Measurements from ENCODE around the gene TFPT. TPM values are rescaled to one million over a fixed set of nuclear protein-coding genes. Genes with fewer than 3 reads are reported as not detected.

Gene TFPT
- total RNA-seq, 1 experiment from 2014 or later = 34.2 TPM

- no peak overlapping the region for H3K27ac Mint-ChIP-seq (ENCODE audit: unreplicated experiment)
- H3K4me3 Mint-ChIP-seq (ENCODE audit: low read depth, unreplicated experiment) = no peak overlapping the region
- H3K9me3 Mint-ChIP-seq (ENCODE audit: low read depth, unreplicated experiment) = peaks cover 2% of the 10 kb centered on the region
- H3K4me1 Mint-ChIP-seq (ENCODE audit: low read depth, unreplicated experiment) = no peaks in the 10 kb centered on the region
- peaks cover 5% of the 10 kb centered on the region for H3K36me3 Mint-ChIP-seq (ENCODE audit: insufficient read depth, unreplicated experiment)
- CTCF ChIA-PET = no interaction called here
- no peak for TF ChIP-seq CTCF (IDR thresholded peaks at IDR 0.05; ENCODE audit: unreplicated experiment)
- intact Hi-C loops (cut with micrococcal nuclease; ENCODE audit: unreplicated experiment) = no loop called here
- H3K27me3 Mint-ChIP-seq (ENCODE audit: unreplicated experiment) = no peaks in the 10 kb centered on the region
- BruUV-seq (replicated peaks) = no TSS peak
- DNase-seq = no peak
Measured at GRCh38 chr19:54074851-54075250, 40.6 kb downstream of the TFPT start.

DNA sequence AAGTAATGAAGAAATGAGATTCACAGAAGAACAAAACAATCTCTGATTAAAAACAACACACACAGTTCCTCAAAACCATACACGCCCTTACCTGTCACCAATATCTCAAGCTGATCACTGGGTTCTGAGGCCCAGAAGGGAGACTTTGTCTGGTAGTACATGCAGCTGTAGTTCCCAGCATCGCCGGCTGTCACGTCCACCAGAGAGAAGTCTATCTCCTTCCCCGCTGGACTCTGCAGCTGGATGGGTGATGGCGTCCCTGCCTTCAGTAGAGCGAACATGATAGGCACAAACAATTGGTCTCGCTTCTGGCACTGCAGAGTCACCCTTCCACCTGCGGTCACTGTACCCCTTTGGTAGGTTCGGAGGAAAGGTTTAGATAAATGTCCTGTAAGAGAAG is 41.6 kb downstream of the TFPT start:
- intact Hi-C loops (cut with micrococcal nuclease; ENCODE audit: unreplicated experiment) = no loop called here
- CTCF ChIA-PET = no interaction called here
- Mint-ChIP-seq H3K36me3 (ENCODE audit: insufficient read depth, unreplicated experiment) (peaks cover 5% of the 10 kb centered on the region), H3K4me1 (ENCODE audit: low read depth, unreplicated experiment) (no peaks in the 10 kb centered on the region), H3K27me3 (ENCODE audit: unreplicated experiment) (no peaks in the 10 kb centered on the region), H3K4me3 (ENCODE audit: low read depth, unreplicated experiment) (no peak overlapping the region), H3K27ac (ENCODE audit: unreplicated experiment) (no peak overlapping the region), H3K9me3 (ENCODE audit: low read depth, unreplicated experiment) (peaks cover 4% of the 10 kb centered on the region)
- no peak for TF ChIP-seq CTCF (IDR thresholded peaks at IDR 0.05; ENCODE audit: unreplicated experiment)
- DNase-seq = no peak
- no TSS peak for BruUV-seq (replicated peaks)

DNA sequence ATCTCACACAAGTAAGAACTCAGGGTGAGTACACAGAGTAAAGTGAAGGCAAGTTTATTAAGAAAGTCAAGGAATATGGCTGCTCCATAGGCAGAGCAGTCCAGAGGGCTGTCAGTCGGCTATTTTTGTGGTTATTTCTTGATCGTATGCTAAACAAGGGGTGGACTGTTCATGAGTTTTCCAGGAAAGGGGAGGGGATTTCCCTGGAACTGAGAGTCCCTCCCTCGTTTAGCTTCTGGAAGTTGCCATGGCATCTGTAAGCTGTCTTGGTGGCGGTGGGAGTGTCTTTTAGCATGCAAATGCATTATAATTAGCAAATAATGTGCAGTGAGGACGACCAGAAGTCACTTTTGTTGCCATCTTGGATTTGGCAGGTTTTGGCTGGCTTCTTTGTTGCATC is 46.0 kb downstream of the TFPT start:
- peaks cover 15% of the 10 kb centered on the region for H3K27me3 Mint-ChIP-seq (ENCODE audit: unreplicated experiment)
- CTCF ChIA-PET = no interaction called here
- DNase-seq = no peak
- H3K27ac Mint-ChIP-seq (ENCODE audit: unreplicated experiment) = no peak overlapping the region
- H3K4me1 Mint-ChIP-seq (ENCODE audit: low read depth, unreplicated experiment) = no peaks in the 10 kb centered on the region
- peaks cover 5% of the 10 kb centered on the region for H3K36me3 Mint-ChIP-seq (ENCODE audit: insufficient read depth, unreplicated experiment)
- BruUV-seq (replicated peaks) = no TSS peak
- H3K4me3 Mint-ChIP-seq (ENCODE audit: low read depth, unreplicated experiment) = no peak overlapping the region
- no peak for TF ChIP-seq CTCF (IDR thresholded peaks at IDR 0.05; ENCODE audit: unreplicated experiment)
- intact Hi-C loops (cut with micrococcal nuclease; ENCODE audit: unreplicated experiment) = no loop called here
- peaks cover 4% of the 10 kb centered on the region for H3K9me3 Mint-ChIP-seq (ENCODE audit: low read depth, unreplicated experiment)

DNA sequence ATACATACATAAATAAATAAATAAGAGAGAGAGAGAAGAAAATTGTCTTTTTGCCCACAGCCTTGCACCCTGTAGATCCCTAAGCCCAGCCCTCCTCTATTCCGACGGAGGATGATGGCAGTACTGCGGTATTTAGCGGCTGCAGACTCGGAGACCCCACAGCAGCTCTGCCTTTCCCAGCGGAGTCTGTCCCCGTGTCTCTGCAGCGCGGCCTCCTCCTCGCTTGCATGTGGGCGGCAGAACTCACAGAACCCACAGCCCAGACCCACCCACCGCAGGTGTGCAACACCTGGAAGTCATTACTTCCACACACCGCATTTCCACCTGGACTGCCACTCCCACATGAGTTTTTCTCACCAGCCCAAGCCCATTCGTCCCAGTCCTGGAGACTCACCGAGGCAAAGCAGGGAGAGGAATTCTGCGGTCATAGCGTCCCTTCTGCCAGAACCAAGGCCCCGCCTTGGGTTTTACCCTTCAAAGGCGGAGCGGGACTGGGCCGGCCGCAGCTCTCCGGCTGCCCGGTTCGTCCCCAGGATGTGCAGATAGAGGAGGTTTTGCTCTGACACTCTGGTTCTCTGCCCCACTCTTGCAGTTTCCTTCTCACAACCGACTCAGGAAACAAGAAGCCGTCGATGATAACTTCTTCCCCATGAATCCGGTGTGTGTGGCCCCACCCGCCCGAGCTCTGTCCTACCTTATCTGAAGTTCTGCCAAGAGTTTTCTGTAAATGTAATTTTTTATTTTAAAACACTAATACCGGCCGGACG is 51.9 kb downstream of the TFPT start, which contains the start of gene VSTM1:
Gene VSTM1 (minus strand): TSS at position 548 of the 767 bp plus-strand sequence. CDS start 120 bp downstream, at position 428.
- no peak for TF ChIP-seq CTCF (IDR thresholded peaks at IDR 0.05; ENCODE audit: unreplicated experiment)
- BruUV-seq (replicated peaks) = no TSS peak
- H3K27me3 Mint-ChIP-seq (ENCODE audit: unreplicated experiment) = peaks cover 29% of the 10 kb centered on the region
- no peaks in the 10 kb centered on the region for H3K36me3 Mint-ChIP-seq (ENCODE audit: insufficient read depth, unreplicated experiment)
- H3K4me1 Mint-ChIP-seq (ENCODE audit: low read depth, unreplicated experiment) = no peaks in the 10 kb centered on the region
- H3K4me3 Mint-ChIP-seq (ENCODE audit: low read depth, unreplicated experiment) = no peak within 1 kb of the TSS
- no peak for DNase-seq
- no peaks in the 10 kb centered on the region for H3K9me3 Mint-ChIP-seq (ENCODE audit: low read depth, unreplicated experiment)
- CTCF ChIA-PET = no interaction called here
- no peak within 1 kb of the TSS for H3K27ac Mint-ChIP-seq (ENCODE audit: unreplicated experiment)
- intact Hi-C loops (cut with micrococcal nuclease; ENCODE audit: unreplicated experiment) = no loop called here

Data from Calu3 (cell line).